AG10803 (cell line): ENCODE measurements around the gene KCNK5.

Experiments used
- DNase-seq: peaks from one replicate; pipeline ENCODE4 v3.0.0; 2010; ENCODE audit warnings: low read depth
- H3K4me3 ChIP-seq: 2 replicates; pipeline ENCODE4 v1.5.1; 2011; ENCODE audit warnings: mild to moderate bottlenecking, low read length, control low read depth
- TF ChIP-seq, protein P1 (sequence below): conservative IDR thresholded peaks from 2 replicates; pipeline ENCODE4 v1.5.1; 2011; ENCODE audit warnings: mild to moderate bottlenecking, low read length, control low read depth, inconsistent platforms

Gene KCNK5

DNA sequence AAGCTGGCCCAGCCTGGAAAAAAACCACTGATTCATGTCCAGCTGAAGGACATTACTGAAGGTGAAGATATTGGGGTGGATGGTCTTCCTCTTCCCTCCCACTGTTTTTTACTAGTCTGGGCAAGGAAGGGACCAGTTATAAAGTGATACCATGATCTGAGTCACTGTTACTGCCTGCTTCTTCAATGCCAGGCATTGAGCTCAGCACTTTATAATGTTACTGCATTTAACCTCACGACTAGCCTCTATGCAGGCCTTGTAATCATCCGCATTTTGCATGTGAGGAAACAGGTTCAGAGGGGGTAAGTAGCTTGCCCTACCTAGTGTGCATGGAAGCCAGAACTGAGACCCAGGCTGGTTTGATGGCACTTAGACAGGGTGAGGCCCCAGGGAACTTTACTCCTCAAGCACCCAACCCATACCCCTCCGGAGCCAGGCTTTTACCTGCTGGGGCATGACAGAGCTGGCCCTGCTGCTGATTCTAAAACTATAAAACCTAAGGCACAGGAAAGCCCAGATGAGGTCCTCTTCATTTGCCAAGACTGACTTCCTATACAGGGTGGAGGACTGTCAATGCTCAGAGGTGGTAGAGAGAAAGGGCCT, 11.0 kb upstream of the KCNK5 start:
- no peak overlapping the region for H3K4me3 ChIP-seq
- TF ChIP-seq, protein P1, sequence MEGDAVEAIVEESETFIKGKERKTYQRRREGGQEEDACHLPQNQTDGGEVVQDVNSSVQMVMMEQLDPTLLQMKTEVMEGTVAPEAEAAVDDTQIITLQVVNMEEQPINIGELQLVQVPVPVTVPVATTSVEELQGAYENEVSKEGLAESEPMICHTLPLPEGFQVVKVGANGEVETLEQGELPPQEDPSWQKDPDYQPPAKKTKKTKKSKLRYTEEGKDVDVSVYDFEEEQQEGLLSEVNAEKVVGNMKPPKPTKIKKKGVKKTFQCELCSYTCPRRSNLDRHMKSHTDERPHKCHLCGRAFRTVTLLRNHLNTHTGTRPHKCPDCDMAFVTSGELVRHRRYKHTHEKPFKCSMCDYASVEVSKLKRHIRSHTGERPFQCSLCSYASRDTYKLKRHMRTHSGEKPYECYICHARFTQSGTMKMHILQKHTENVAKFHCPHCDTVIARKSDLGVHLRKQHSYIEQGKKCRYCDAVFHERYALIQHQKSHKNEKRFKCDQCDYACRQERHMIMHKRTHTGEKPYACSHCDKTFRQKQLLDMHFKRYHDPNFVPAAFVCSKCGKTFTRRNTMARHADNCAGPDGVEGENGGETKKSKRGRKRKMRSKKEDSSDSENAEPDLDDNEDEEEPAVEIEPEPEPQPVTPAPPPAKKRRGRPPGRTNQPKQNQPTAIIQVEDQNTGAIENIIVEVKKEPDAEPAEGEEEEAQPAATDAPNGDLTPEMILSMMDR: no peak
- no peak for DNase-seq

DNA sequence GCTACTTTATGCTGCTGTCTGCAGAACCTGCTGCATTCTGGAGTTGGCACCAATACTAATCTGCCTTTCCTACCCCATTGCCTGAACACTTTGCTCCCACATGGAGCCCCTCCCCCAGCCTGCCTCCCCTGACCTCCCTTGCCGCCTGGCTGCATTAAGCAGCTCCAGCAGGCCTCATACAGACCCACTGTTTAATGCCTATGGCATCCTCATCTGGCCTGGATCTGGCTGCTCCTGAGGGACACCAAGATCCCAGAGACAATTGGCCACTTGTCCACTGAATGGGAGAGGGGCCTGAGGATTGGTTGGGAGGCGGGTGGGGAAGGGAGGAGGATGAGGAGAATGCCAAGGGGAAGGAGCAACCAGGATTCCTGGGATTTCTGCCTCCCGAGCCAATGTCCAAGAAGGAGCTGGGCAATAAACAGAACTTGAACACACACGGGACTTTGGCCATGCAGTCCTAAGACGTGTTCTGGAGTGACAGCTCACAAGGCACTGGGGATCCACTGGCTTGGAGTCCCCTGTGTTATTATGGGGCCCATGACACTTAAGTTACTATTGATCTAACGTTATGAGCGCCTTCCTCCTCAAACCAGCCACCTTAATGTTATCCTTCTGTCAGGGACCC, 10.4 kb upstream of the KCNK5 start:
- no peak overlapping the region for H3K4me3 ChIP-seq
- no peak for DNase-seq
- TF ChIP-seq, protein P1: no peak

DNA sequence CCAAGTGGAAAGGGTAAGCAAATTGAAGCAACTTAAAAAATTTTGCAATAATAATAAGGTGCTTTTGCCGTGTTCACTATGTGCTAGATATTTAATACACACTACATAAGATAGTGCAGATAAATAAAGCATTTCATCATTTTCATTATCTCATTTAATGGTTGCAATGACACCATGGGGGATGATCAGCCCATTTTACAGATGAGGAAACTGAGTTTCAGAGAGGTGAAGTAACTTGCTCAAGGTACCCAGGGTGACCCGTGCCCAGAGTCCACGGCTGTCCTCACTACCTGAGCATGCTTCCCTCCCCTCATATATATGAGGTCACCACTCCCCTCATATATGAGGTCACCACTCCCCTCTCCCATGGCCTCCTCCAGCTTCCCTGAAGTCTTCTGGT, 7.5 kb upstream of the KCNK5 start:
- no peak for DNase-seq
- no peak overlapping the region for H3K4me3 ChIP-seq
- TF ChIP-seq, protein P1: no peak

DNA sequence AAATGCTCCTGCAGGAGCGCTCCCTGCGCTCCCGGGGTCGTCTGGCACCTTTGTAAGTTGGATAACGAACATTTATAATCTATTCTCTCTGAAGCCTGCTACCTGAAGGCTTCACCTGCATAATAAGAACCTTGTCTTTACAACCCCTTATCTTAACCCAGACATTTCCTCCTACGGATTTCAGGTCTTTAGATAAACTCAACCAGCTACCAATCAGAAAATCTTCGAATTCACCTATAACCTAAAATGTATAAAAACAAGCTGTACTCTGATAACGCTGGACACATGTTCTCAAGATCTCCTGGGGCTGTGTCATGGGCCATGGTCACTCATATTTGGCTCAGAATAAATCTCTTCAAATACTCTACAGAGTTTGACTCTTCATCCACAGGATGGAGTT, 4.1 kb upstream of the KCNK5 start:
- TF ChIP-seq, protein P1: no peak
- DNase-seq: no peak
- no peak overlapping the region for H3K4me3 ChIP-seq

DNA sequence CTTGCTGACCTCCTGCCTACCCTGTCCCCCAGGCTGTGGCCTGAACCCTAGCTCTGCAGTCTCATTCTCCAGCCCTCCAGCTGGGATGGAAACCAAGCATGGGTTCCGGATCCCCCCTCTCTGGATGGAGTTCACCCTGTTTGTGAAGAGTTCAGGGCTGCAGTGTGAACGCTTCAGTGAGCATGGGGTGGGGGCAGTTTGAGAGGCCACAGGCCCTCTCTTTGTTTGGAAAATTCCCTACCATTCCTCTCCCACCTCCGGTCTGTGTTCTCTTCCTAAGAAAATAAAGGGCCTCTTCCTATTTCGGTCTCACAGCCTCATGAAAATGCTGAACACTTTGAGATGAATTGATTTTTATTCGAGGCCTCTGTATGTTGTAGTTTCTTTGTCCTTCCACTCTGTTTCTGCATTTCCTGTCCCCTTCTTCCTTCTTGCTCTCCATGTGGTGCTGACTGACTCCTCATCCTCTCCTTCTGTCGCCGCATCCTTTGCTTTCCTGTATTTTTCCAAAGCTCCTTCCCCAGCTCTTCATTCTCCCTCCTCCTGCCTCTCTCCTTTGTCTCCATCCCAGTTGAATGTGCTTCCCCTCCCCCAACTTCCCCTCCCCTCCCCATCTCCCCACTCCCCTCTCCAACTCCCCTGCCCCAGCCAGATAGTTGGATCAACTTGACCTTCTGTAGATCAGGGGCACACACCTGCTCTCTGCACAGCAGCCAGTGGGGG, 2.4 kb upstream of the KCNK5 start:
- DNase-seq: no peak
- TF ChIP-seq, protein P1: no peak

DNA sequence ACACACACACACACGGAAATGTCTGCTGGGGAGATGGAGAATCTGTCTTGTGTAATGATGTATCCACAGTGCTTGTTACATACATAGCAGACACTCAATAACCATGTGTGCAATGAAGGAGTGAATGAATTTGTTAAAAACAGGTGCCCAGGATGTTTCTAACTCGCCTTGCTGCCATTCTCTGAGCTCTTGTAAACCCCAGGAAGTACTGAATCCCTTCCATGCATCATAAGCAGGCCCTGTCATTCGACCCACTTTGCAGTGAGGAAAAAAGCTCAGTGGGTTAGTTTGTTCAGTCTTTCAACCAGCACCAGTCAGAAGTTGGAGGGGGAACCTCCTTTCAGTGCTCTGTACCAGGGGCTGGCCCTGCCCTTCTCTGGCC, 1.4 kb upstream of the KCNK5 start:
- TF ChIP-seq, protein P1: no peak
- H3K4me3 ChIP-seq: no peak overlapping the region
- no peak for DNase-seq

More for the DNA sequence above, 2.4 kb upstream of the KCNK5 start:
- no peak overlapping the region for H3K4me3 ChIP-seq
